Dendritic cell treated with granulocyte-macrophage colony-stimulating factor and Interleukin-4, amounts not matched to agents 40 ng/mL and 50 ng/mL, for 4 days (primary cell): ENCODE results near the gene OR2A42.
"Not testable (repeated sequence)": the region's sequence is repeated elsewhere in the genome, so short reads cannot be mapped to it uniquely, and the experiment has no call there.

Experiments
- H3K27ac Mint-ChIP-seq: one replicate; pipeline ENCODE4 v1.8.0; 2022; ENCODE audit warnings: mild to moderate bottlenecking, mixed read lengths
- H3K27me3 Mint-ChIP-seq: one replicate; pipeline ENCODE4 v1.8.0; 2022; ENCODE audit warnings: mild to moderate bottlenecking, mixed read lengths
- H3K36me3 Mint-ChIP-seq: one replicate; pipeline ENCODE4 v1.8.0; 2022; ENCODE audit warnings: low read depth, mixed read lengths
- H3K4me1 Mint-ChIP-seq: one replicate; pipeline ENCODE4 v1.8.0; 2022; ENCODE audit warnings: low read depth, mixed read lengths
- H3K4me3 Mint-ChIP-seq: one replicate; pipeline ENCODE4 v1.8.0; 2022; ENCODE audit warnings: mild to moderate bottlenecking, moderate library complexity, mixed read lengths
- H3K9me3 Mint-ChIP-seq: one replicate; pipeline ENCODE4 v1.8.0; 2022; ENCODE audit warnings: mixed read lengths
- intact Hi-C: fragments of 100-400 bp; cut with micrococcal nuclease; formaldehyde crosslinking; loops from one replicate; pipeline ENCODE4 v1.15.0; 2022

The OR2A42 gene

GRCh38 chr7:144239365-144239764 lies at the start of gene OR2A42:
Gene OR2A42, minus strand, starts transcription at chr7:144239605. Its CDS starts 6,762 bp downstream, at chr7:144232843.
- H3K27ac Mint-ChIP-seq, intact Hi-C loops, H3K4me1 Mint-ChIP-seq, H3K9me3 Mint-ChIP-seq, H3K27me3 Mint-ChIP-seq, H3K36me3 Mint-ChIP-seq, H3K4me3 Mint-ChIP-seq: not testable (repeated sequence)

- H3K9me3 Mint-ChIP-seq, H3K27me3 Mint-ChIP-seq, intact Hi-C loops, H3K4me1 Mint-ChIP-seq, H3K27ac Mint-ChIP-seq, H3K4me3 Mint-ChIP-seq, H3K36me3 Mint-ChIP-seq: not testable (repeated sequence)
These were observed 47.9 kb upstream of the OR2A42 start for GRCh38 chr7:144287171-144287784.

GRCh38 chr7:144283716-144284115 lies 44.3 kb upstream of the OR2A42 start:
- not testable (repeated sequence) for H3K27ac Mint-ChIP-seq, H3K27me3 Mint-ChIP-seq

GRCh38 chr7:144282490-144282889 lies 43.1 kb upstream of the OR2A42 start:
- H3K27ac Mint-ChIP-seq, H3K4me3 Mint-ChIP-seq, intact Hi-C loops, H3K4me1 Mint-ChIP-seq, H3K36me3 Mint-ChIP-seq, H3K27me3 Mint-ChIP-seq, H3K9me3 Mint-ChIP-seq: not testable (repeated sequence)

More at GRCh38 chr7:144283716-144284115, 44.3 kb upstream of the OR2A42 start:
- H3K4me1 Mint-ChIP-seq, H3K9me3 Mint-ChIP-seq, intact Hi-C loops, H3K36me3 Mint-ChIP-seq, H3K4me3 Mint-ChIP-seq: not testable (repeated sequence)

GRCh38 chr7:144281981-144282380 lies 42.6 kb upstream of the OR2A42 start:
- H3K27ac Mint-ChIP-seq, H3K36me3 Mint-ChIP-seq, H3K4me3 Mint-ChIP-seq, intact Hi-C loops, H3K27me3 Mint-ChIP-seq, H3K9me3 Mint-ChIP-seq, H3K4me1 Mint-ChIP-seq: not testable (repeated sequence)

GRCh38 chr7:144280010-144280409 lies 40.6 kb upstream of the OR2A42 start:
- H3K4me3 Mint-ChIP-seq, H3K27me3 Mint-ChIP-seq, H3K4me1 Mint-ChIP-seq, H3K36me3 Mint-ChIP-seq, H3K27ac Mint-ChIP-seq, H3K9me3 Mint-ChIP-seq, intact Hi-C loops: not testable (repeated sequence)

GRCh38 chr7:144275281-144275680 lies 35.9 kb upstream of the OR2A42 start:
- intact Hi-C loops, H3K4me3 Mint-ChIP-seq, H3K36me3 Mint-ChIP-seq, H3K27ac Mint-ChIP-seq, H3K9me3 Mint-ChIP-seq, H3K27me3 Mint-ChIP-seq, H3K4me1 Mint-ChIP-seq: not testable (repeated sequence)

GRCh38 chr7:144269188-144269587 lies 29.8 kb upstream of the OR2A42 start, which contains the start of gene CTAGE8:
Gene CTAGE8, minus strand, starts transcription at chr7:144269288. Its CDS starts 38 bp downstream, at chr7:144269250.
- H3K27me3 Mint-ChIP-seq, H3K36me3 Mint-ChIP-seq, H3K27ac Mint-ChIP-seq, H3K4me3 Mint-ChIP-seq, intact Hi-C loops, H3K4me1 Mint-ChIP-seq, H3K9me3 Mint-ChIP-seq: not testable (repeated sequence)

GRCh38 chr7:144264692-144265091 lies 25.3 kb upstream of the OR2A42 start, which contains the start of gene OR2A7:
Gene OR2A7, minus strand, starts transcription at chr7:144264792. Its CDS starts 5,164 bp downstream, at chr7:144259628.
- H3K4me3 Mint-ChIP-seq, H3K27me3 Mint-ChIP-seq, H3K27ac Mint-ChIP-seq, H3K9me3 Mint-ChIP-seq, intact Hi-C loops, H3K4me1 Mint-ChIP-seq, H3K36me3 Mint-ChIP-seq: not testable (repeated sequence)

GRCh38 chr7:144262128-144262527 lies 22.7 kb upstream of the OR2A42 start:
- H3K4me3 Mint-ChIP-seq, H3K27ac Mint-ChIP-seq, H3K4me1 Mint-ChIP-seq, H3K27me3 Mint-ChIP-seq, H3K36me3 Mint-ChIP-seq, intact Hi-C loops, H3K9me3 Mint-ChIP-seq: not testable (repeated sequence)

GRCh38 chr7:144259067-144259466 lies 19.7 kb upstream of the OR2A42 start:
- H3K9me3 Mint-ChIP-seq, H3K36me3 Mint-ChIP-seq, H3K27me3 Mint-ChIP-seq, intact Hi-C loops, H3K4me1 Mint-ChIP-seq, H3K4me3 Mint-ChIP-seq, H3K27ac Mint-ChIP-seq: not testable (repeated sequence)

GRCh38 chr7:144256112-144256511 lies 16.7 kb upstream of the OR2A42 start:
- intact Hi-C loops, result no loop called here
- no peaks in the 10 kb centered on the region for H3K9me3 Mint-ChIP-seq
- H3K4me1 Mint-ChIP-seq, result no peaks in the 10 kb centered on the region
- H3K27ac Mint-ChIP-seq, result no peak overlapping the region
- no peaks in the 10 kb centered on the region for H3K36me3 Mint-ChIP-seq
- no peak overlapping the region for H3K4me3 Mint-ChIP-seq
- no peaks in the 10 kb centered on the region for H3K27me3 Mint-ChIP-seq

GRCh38 chr7:144255471-144255897 lies 16.1 kb upstream of the OR2A42 start:
- H3K4me1 Mint-ChIP-seq, result no peaks in the 10 kb centered on the region
- H3K36me3 Mint-ChIP-seq, result no peaks in the 10 kb centered on the region
- H3K27me3 Mint-ChIP-seq, result no peaks in the 10 kb centered on the region
- H3K4me3 Mint-ChIP-seq, result no peak overlapping the region
- H3K9me3 Mint-ChIP-seq, result no peaks in the 10 kb centered on the region
- H3K27ac Mint-ChIP-seq, result no peak overlapping the region
- intact Hi-C loops, result no loop called here

- H3K27ac Mint-ChIP-seq, H3K9me3 Mint-ChIP-seq, H3K36me3 Mint-ChIP-seq, intact Hi-C loops, H3K4me3 Mint-ChIP-seq, H3K27me3 Mint-ChIP-seq, H3K4me1 Mint-ChIP-seq: not testable (repeated sequence)
These were observed 12.9 kb upstream of the OR2A42 start for GRCh38 chr7:144252307-144252706.

GRCh38 chr7:144247674-144248330 lies 8.4 kb upstream of the OR2A42 start:
- H3K4me1 Mint-ChIP-seq, H3K36me3 Mint-ChIP-seq, H3K27me3 Mint-ChIP-seq, H3K9me3 Mint-ChIP-seq, intact Hi-C loops, H3K4me3 Mint-ChIP-seq, H3K27ac Mint-ChIP-seq: not testable (repeated sequence)
